H1 (cell line): ENCODE results near the gene BARX1. TPM values are rescaled to one million over a fixed set of nuclear protein-coding genes. Genes with fewer than 3 reads are reported as not detected.

ENCODE experiments used
- CTBP2 ChIP-seq: IDR thresholded peaks from 2 replicates; pipeline ENCODE4 v1.7.0; 2011; ENCODE audit warnings: borderline replicate concordance, mild to moderate bottlenecking, moderate library complexity, mixed read lengths, low read length; ENCODE audit not compliant: insufficient read depth, insufficient read length
- FOSL1 ChIP-seq: IDR thresholded peaks from 2 replicates; pipeline ENCODE4 v1.6.1; 2011; ENCODE audit warnings: mild to moderate bottlenecking, low read depth, low read length, moderate library complexity; ENCODE audit not compliant: insufficient read depth
- KDM5A ChIP-seq: fragments of 200-600 bp; IDR thresholded peaks from 2 replicates; pipeline ENCODE4 v1.7.1; 2012; ENCODE audit warnings: mild to moderate bottlenecking, low read length, inconsistent platforms, mixed read lengths
- NANOG ChIP-seq: IDR thresholded peaks from 2 replicates; pipeline ENCODE4 v1.6.1; 2011; ENCODE audit warnings: low read length, low read depth, mild to moderate bottlenecking, inconsistent platforms; ENCODE audit not compliant: insufficient read depth, poor library complexity, severe bottlenecking
- TEAD4 ChIP-seq: IDR thresholded peaks from 2 replicates; pipeline ENCODE4 v1.6.1; 2012; ENCODE audit warnings: low read depth, low read length, inconsistent platforms, mixed read lengths
- ZNF274 ChIP-seq: IDR thresholded peaks from 2 replicates; pipeline ENCODE4 v1.7.0; 2012; ENCODE audit warnings: low read length, borderline replicate concordance; ENCODE audit errors: extremely low read depth
- polyA plus RNA-seq, 7 experiments: library from polyadenylated mRNA; depleted of rRNA in 3 of 7; stranded (reverse) in 5 of 7; unstranded in 2 of 7; fragments of >200 nt in 5 of 7; fragments of 200-250 nt in 2 of 7; gene quantifications; 1 replicate in 5 of 7; 2 replicates in 1 of 7; 4 replicates in 1 of 7; pipeline versions ENCODE4 v1.2.1 to v1.2.3, GENCODE V29; 2011 to 2013; ENCODE audit warnings: missing spikeins in 2 of 7, mixed read lengths in 2 of 7
- total RNA-seq: library from RNA; stranded (reverse); fragmentation: NEBNext Ultra II Directional; extraction: Animal tissue kit (Norgen Biotek cat#: 25700); gene quantifications from 2 replicates; pipeline ENCODE4 v1.2.1, GENCODE V29; 2021

Gene BARX1
- total and polyA plus RNA-seq, 2 of the 8 experiments (the other 6 are each of a cell fraction or from before 2014, with no cell fraction given) = 0.79 to 2.6 TPM

- TF ChIP-seq CTBP2 (no peak), TEAD4 (no peak), KDM5A (no peak), ZNF274 (no peak), FOSL1 (no peak), NANOG (no peak)
These were observed 9.5 kb upstream of the BARX1 start (continued) for GRCh38 chr9:93964685-93965084.
